ENCODE measurements around the gene VPS37D.

DNA sequence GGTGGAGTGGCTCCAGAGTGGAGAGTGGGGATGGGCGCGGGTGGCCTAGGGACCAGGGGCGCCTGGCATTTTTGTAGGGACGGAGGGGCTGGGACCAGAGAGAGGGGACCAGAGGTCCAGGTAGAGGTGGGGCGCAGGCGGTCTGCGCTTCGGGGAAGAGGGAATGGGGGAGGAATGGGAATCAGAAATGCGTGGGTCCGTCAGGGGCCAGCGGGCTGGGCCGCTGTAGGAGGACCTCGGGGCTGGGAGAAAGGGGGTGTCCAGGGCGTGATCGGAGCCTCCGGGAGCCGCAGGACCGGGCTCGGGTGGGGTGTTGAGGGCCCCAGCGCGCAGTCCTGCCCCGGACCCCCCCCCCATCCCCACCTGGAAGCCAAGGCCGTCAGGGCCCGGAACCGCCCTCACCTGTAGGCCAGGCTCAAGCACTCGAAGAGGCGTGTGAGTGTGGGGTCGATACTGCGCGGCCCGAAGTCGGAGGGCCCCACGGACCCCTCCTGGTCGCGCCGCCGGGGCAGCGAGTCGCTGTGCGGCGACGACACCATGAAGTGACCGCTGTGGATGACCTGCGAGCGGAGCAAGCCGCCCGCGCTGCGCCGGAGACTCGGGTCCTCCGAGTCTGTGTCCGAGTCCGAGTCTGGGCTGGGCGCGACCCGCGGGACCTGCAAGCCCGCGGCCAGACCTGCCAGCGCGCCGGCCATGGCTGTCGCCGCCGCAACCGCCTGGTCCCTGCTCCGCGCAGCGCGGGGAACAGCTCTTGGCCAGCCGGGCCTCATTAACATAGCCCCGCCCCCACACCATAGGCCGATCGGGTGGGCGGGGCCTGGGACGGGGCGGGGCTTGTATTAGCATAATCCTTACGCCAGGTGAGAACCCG is 43.6 kb upstream of the VPS37D start, which contains the start of gene MLXIPL:
- TF ChIP-seq CTCF (IDR thresholded peaks at IDR 0.05) (no peak), POLR2AphosphoS5 (IDR thresholded peaks at IDR 0.05) (peak; percentile 47 to 57)
